Duodenal mucosa (tissue), 2 donors: Measurements from ENCODE around the gene ADAMTS2.

Source experiments
- H3K27ac ChIP-seq: one replicate; pipeline ENCODE4 v1.7.0; 2013; ENCODE audit warnings: low read depth, low read length
- H3K27me3 ChIP-seq, 2 donors: one replicate each; pipeline ENCODE4 v1.7.0; 2013; ENCODE audit warnings: low read length in 2 of 2, control low read depth in 1 of 2; ENCODE audit not compliant: insufficient read depth in 2 of 2, control insufficient read depth in 1 of 2
- H3K36me3 ChIP-seq, 2 donors: one replicate each; pipeline ENCODE4 v1.7.0; 2013; ENCODE audit warnings: low read length in 2 of 2, control low read depth in 1 of 2; ENCODE audit not compliant: insufficient read depth in 2 of 2, control insufficient read depth in 1 of 2
- H3K4me1 ChIP-seq, 2 donors: one replicate each; pipeline ENCODE4 v1.7.0; 2013; ENCODE audit warnings: low read length in 2 of 2, control low read depth in 1 of 2; ENCODE audit not compliant: insufficient read depth in 2 of 2, control insufficient read depth in 1 of 2
- H3K4me3 ChIP-seq, 2 donors: one replicate each; pipeline ENCODE4 v1.7.0; 2013; ENCODE audit warnings: low read length in 2 of 2, low read depth in 1 of 2
- H3K9ac ChIP-seq, 2 donors: one replicate each; pipeline ENCODE4 v1.7.0; 2013; ENCODE audit warnings: low read length in 2 of 2, low read depth in 1 of 2
- H3K9me3 ChIP-seq, 2 donors: one replicate each; pipeline ENCODE4 v1.7.0; 2013; ENCODE audit warnings: low read length in 2 of 2, control low read depth in 1 of 2; ENCODE audit not compliant: control insufficient read depth in 1 of 2

ADAMTS2 gene

DNA sequence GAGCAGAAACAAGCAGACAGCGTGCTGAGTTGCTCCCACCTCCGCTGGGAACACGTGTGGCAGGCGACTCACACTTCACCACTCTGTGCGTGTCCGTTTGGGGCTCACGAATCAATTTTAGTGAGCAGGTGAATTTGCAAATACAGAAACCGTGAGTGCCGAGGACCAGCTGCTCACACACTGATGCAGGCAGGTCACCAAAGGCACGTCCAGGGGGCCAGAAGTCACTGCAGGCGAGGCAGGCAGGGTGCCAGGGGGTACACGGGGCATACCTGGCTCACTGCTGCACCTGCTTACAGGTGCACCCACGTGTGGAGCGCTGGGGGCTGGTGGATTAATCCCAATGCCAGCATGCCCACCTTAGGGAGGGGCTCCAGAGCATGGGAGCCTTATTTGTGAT, 216.3 kb downstream of the ADAMTS2 start:
- Histone ChIP-seq H3K9ac (no peak overlapping the region), H3K27me3 (no peaks in the 10 kb centered on the region), H3K4me1 (no peaks in the 10 kb centered on the region), H3K9me3 (peaks cover 0 to 4% of the 10 kb centered on the region in 2 donors), H3K36me3 (no peaks in the 10 kb centered on the region), H3K27ac (no peak overlapping the region), H3K4me3 (no peak overlapping the region)

DNA sequence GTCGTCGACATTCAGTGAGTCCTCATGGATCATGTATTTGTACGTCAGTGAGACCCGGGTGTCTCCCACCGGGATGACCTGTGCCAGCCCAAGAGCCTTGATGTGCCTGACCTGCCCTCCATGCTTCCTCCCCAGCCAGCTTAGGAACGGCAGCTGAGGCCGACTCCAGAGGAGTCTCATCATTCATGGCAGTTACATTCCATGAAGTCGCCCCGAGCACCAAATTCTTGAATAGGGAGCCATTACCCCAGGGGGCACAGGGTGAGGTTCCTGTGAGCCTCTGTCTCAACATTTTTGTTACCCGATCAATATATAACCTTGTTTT, 217.3 kb downstream of the ADAMTS2 start:
- Histone ChIP-seq H3K27ac (no peak overlapping the region), H3K27me3 (no peaks in the 10 kb centered on the region), H3K36me3 (no peaks in the 10 kb centered on the region), H3K9ac (no peak overlapping the region), H3K9me3 (peaks cover 0 to 4% of the 10 kb centered on the region in 2 donors), H3K4me1 (no peaks in the 10 kb centered on the region), H3K4me3 (no peak overlapping the region)

DNA sequence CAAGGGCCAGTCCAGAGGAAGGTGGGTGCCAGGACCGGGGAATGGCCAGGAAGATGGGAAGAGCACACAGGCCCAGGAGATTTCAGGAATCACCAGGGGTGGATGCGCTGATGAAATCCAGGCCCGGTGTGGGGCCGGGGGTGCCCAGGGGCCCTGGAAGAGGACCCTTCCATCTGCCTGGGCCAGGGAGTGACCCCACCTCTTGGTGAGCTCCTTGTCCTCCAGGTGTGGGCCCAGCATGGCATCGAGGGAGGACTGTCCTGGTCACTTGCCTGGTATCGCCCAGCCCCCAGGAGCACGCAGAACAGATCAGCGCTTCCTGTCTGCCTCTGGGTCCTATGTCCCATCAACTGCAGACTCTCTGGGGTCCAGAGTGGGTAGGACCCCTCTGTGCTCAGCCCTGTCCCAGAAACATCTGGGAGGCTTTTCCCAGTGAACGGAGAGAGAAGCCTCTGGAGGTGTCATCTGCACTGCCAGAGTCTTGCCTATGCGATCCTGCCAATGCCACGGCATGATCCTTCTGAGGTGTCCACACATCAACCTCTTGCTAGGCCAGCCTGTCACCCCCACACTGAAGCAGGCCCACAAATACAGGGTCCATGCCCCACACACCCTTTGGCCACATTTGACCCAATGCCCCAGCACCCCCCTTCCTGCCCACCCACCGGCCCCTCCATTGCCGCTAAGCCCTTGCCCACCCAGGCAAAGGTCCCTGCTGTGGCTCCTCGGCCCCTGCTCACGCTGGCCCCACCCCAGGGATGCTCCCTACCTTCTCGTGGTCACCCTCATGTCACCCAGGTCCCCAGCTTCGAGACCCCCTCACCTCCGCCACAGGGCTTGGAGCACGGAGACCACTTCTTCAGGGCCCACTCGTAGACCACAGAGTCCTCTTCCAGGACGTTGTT, 217.9 kb downstream of the ADAMTS2 start:
- Histone ChIP-seq H3K4me1 (no peaks in the 10 kb centered on the region), H3K9ac (no peak overlapping the region), H3K27me3 (no peaks in the 10 kb centered on the region), H3K4me3 (no peak overlapping the region), H3K36me3 (no peaks in the 10 kb centered on the region), H3K27ac (no peak overlapping the region), H3K9me3 (peaks cover 0 to 4% of the 10 kb centered on the region in 2 donors)

DNA sequence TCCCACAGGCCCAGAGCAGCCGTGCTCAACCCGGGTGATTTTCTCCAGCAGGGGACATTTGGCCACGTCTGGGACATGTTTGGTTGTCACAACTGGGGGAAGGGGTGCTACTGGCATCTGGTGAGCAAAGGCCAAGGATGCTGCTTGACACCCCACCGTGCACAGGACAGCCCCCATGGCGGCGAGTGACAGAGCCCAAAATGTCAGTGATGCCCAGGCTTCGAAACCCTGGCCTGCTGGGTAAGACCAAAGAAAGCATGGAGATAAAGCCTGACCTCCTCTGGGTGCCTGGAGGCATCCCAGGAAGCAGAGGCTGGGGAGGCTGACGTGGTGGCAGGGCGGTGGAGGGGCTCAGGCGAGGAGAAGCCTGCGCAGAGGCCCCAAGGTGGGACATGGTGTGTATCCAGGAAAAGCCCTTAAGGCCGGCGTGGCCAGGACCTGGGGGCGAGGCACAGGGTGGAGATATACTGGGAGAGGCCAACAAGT, 218.7 kb downstream of the ADAMTS2 start:
- Histone ChIP-seq H3K36me3 (no peaks in the 10 kb centered on the region), H3K27me3 (no peaks in the 10 kb centered on the region), H3K9ac (no peak overlapping the region), H3K4me1 (no peaks in the 10 kb centered on the region), H3K4me3 (no peak overlapping the region), H3K27ac (no peak overlapping the region), H3K9me3 (peaks cover 0 to 4% of the 10 kb centered on the region in 2 donors)

DNA sequence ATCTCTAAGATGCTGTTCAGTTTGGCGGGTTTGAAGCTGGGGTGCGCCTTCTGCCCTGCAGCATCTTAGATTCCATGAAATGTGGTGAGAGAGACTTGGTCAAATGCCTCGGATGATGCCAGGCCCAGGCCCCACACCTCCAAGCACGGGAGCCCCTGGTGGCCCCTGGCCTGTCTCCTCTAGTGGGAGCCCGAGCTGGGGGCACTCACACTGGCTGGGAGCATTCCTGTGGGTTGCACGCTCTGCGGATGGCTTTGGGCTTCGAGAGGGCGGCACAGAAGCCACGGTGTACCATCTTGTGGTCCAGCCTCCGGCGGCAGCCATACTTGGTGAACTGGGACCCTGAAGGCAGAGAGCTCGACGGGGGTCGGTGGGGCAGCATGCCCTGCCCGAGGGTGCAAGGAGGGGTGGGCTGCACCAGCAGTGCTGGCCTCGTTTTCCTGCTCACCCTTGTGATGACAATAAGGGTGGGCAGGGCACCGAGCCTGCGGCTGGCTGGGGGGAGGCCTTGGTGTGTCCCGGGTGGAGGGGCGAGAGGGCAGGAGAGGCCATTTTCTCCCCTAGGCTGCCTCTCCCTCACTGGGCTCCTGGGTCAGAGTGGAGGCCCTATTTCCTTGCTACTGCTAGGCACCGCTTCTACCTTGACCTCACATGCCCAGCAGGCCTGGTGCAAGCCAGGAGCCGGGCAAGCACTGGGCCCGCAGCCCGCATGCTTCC, 219.3 kb downstream of the ADAMTS2 start:
- H3K4me3 ChIP-seq = no peak overlapping the region
- peaks cover 0 to 4% of the 10 kb centered on the region in 2 donors for H3K9me3 ChIP-seq
- H3K9ac ChIP-seq = no peak overlapping the region
- no peak overlapping the region for H3K27ac ChIP-seq
- no peaks in the 10 kb centered on the region for H3K4me1 ChIP-seq
- H3K36me3 ChIP-seq = no peaks in the 10 kb centered on the region
- H3K27me3 ChIP-seq = no peaks in the 10 kb centered on the region

DNA sequence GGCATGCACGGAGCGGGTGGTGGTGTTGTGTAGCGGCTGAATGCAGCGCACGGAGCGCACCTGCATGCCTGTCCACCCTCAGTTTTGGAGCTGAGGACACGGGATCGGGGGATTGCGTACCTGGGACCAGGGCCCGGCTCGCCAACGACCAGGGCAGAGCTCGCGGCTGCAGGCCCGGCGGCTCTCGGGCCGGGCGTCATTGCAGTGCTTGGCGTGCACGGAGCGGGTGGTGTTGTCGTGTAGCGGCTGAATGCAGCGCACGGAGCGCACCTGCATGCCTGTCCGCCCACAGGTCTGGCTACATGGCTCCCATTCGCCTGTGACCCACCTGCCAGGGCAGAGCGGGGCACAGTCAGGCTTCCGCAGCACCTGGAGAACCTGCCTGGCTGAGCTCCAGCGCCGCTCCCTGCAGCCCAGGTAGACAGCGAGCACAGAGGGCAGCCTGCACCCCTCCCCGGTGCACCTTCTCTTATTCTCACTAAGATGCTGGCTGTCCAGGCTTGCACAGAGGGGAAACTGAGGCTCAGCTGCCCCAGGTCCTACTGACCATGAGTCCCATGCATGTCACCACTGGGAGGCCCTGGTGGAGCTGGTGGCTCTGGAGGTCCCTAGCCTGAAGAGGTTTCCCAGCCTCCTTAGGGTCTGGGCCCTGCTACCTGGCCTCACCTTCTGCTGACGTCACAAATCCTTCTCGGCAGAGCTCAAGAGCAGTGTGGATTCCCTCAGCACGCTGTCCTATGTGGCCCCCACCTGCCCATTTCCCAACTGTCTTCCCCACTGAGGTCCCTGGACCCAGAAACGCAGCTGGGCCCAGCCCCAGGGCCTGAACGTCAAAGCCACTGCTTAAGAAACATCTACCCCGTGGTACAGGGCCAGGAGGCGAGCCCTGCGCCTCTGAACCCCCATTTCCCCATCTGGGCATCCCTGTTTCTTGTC, 220.1 kb downstream of the ADAMTS2 start:
- Histone ChIP-seq H3K9me3 (peaks cover 2 to 4% of the 10 kb centered on the region in 2 donors), H3K9ac (no peak overlapping the region)

DNA sequence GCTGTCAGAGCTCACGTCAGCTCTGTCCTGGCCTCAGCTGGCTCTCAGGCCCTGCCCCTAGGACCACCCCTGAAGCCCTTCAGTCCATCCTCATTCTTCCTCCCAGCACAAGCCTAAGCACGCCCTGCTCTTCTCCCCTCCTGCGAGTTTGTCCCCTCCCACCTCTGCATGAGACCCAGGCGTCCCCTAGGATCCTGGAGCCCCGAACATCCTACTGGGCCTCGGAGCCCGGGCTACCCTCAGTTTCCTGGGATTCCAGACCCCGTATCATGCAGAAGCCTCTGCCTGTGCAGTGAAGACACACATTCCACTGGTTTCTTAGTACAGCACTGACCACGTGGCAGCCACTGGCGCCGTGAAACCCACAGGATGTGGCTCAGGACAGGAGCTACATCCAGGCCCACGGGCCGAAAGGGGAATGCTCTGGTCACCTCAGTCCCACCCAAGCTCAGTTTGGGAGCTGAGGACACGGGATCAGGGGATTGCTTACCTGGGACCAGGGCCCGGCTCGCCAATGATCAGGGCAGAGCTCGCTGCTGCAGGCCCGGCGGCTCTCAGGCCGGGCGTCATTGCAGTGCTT, 220.9 kb downstream of the ADAMTS2 start:
- no peaks in the 10 kb centered on the region for H3K36me3 ChIP-seq
- no peak overlapping the region for H3K4me3 ChIP-seq
- peaks cover 2 to 4% of the 10 kb centered on the region in 2 donors for H3K9me3 ChIP-seq

More for the DNA sequence above, 220.1 kb downstream of the ADAMTS2 start:
- Histone ChIP-seq H3K4me3 (no peak overlapping the region), H3K27me3 (no peaks in the 10 kb centered on the region), H3K4me1 (no peaks in the 10 kb centered on the region), H3K27ac (no peak overlapping the region), H3K36me3 (no peaks in the 10 kb centered on the region)

DNA sequence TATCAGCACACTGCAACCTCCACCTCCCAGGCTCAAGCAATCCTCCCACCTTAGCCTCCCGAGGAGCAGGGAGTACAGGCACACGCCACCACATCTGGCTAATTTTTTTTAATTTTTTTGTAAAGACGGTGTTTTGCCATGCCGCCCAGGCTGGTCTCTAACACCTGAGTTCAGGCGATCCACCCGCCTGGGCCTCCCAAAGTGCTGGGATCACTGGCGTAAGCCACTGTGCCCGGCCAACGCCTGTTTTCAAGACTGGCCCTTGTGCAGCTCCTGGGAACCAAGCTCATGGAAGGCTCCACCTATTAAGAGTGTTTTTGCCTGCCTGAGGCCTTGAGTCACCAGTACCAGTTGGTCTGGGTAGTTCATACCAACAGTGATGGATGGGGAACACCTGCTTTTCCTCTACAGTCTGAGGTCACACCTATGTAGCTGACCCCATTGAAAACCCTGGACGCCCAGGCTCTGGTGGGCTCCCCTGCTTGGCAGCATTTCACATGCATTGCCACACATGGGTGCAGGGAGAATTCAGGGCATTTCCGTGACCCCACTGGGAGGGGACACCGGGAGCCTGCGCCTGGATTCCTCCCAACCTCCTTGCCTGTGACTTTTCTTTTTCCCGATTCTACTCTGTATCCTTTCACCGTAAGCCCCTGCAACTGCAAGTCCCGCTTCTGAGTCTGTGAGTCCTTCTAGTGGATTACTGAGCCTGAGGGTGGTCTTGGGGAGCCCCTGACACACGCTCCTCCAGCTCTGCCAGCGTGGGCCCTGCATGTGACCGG, 221.6 kb downstream of the ADAMTS2 start:
- Histone ChIP-seq H3K9me3 (peaks cover 4 to 6% of the 10 kb centered on the region in 2 donors), H3K27ac (no peak overlapping the region), H3K27me3 (no peaks in the 10 kb centered on the region), H3K36me3 (no peaks in the 10 kb centered on the region), H3K4me3 (no peak overlapping the region), H3K9ac (no peak overlapping the region), H3K4me1 (no peaks in the 10 kb centered on the region)

More for the DNA sequence above, 220.9 kb downstream of the ADAMTS2 start:
- no peaks in the 10 kb centered on the region for H3K4me1 ChIP-seq
- H3K9ac ChIP-seq = no peak overlapping the region
- no peaks in the 10 kb centered on the region for H3K27me3 ChIP-seq
- H3K27ac ChIP-seq = no peak overlapping the region

DNA sequence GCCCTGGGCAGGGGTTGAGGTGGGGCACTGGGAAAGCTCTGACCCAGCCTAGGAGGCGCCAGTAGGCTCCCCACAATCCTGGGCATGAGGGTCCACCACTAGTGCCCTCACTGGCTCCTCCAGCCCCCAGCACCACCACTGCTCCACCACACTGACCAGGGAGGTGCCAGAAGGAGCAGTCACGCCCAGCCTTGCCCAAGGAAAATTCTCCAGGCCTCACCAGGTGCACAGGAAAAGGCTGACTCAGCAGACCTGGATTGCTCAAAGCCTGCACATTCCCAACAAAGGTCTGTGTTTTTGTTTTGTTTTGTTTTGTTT, 222.2 kb downstream of the ADAMTS2 start:
- Histone ChIP-seq H3K9me3 (peaks cover 4 to 6% of the 10 kb centered on the region in 2 donors), H3K27me3 (no peaks in the 10 kb centered on the region), H3K27ac (no peak overlapping the region), H3K9ac (no peak overlapping the region), H3K4me1 (no peaks in the 10 kb centered on the region), H3K4me3 (no peak overlapping the region), H3K36me3 (no peaks in the 10 kb centered on the region)
